Mucosa of rectum (tissue), 2 donors: Measurements from ENCODE around the gene LSM10.
A peak's percentile ranks its signal among the peaks of the same experiment; 100 is the strongest.

ENCODE experiments used
- H3K27ac ChIP-seq, 2 donors: one replicate each; pipeline ENCODE4 v1.7.0; 2013; ENCODE audit warnings: inconsistent platforms in 2 of 2, low read depth in 2 of 2, low read length in 2 of 2
- H3K27me3 ChIP-seq, 2 donors: one replicate each; pipeline ENCODE4 v1.7.0; 2013; ENCODE audit warnings: low read length in 2 of 2; ENCODE audit not compliant: control insufficient read depth in 2 of 2, insufficient read depth in 2 of 2
- H3K36me3 ChIP-seq, 2 donors: one replicate each; pipeline ENCODE4 v1.7.0; 2013; ENCODE audit warnings: low read length in 2 of 2; ENCODE audit not compliant: control insufficient read depth in 2 of 2, insufficient read depth in 2 of 2
- H3K4me1 ChIP-seq, 2 donors: one replicate each; pipeline ENCODE4 v1.7.0; 2013; ENCODE audit warnings: low read length in 2 of 2, mild to moderate bottlenecking in 1 of 2; ENCODE audit not compliant: control insufficient read depth in 2 of 2, insufficient read depth in 2 of 2
- H3K4me3 ChIP-seq, 2 donors: one replicate each; pipeline ENCODE4 v1.7.0; 2013; ENCODE audit warnings: low read length in 2 of 2
- H3K9ac ChIP-seq, 2 donors: one replicate each; pipeline ENCODE4 v1.7.0; 2013; ENCODE audit warnings: low read length in 2 of 2, low read depth in 1 of 2, mild to moderate bottlenecking in 1 of 2
- H3K9me3 ChIP-seq, 2 donors: one replicate each; pipeline ENCODE4 v1.7.0; 2013; ENCODE audit warnings: low read length in 2 of 2; ENCODE audit not compliant: control insufficient read depth in 2 of 2
- donor health status: healthy.
- donor health status: Normal muscosa, but diverticular disease.

The LSM10 gene

GRCh38 chr1:36433102-36433501, 35.4 kb upstream of the LSM10 start:
- Histone ChIP-seq H3K4me3 (no peak overlapping the region), H3K27me3 (no peaks in the 10 kb centered on the region), H3K9ac (no peak overlapping the region), H3K27ac (no peak overlapping the region), H3K9me3 (no peaks in the 10 kb centered on the region), H3K36me3 (peaks cover 3 to 10% of the 10 kb centered on the region in 2 donors), H3K4me1 (no peaks in the 10 kb centered on the region)

- Histone ChIP-seq H3K9ac (no peak overlapping the region), H3K27ac (no peak overlapping the region), H3K4me1 (no peaks in the 10 kb centered on the region), H3K4me3 (no peak overlapping the region), H3K9me3 (no peaks in the 10 kb centered on the region), H3K36me3 (peaks cover 3 to 10% of the 10 kb centered on the region in 2 donors), H3K27me3 (no peaks in the 10 kb centered on the region)
These were observed 34.9 kb upstream of the LSM10 start for GRCh38 chr1:36432616-36433015.

GRCh38 chr1:36425791-36426190, 28.1 kb upstream of the LSM10 start:
- peaks cover under 1 to 8% of the 10 kb centered on the region in 2 donors for H3K36me3 ChIP-seq
- H3K27me3 ChIP-seq = no peaks in the 10 kb centered on the region
- H3K27ac ChIP-seq = no peak overlapping the region
- no peak overlapping the region for H3K9ac ChIP-seq
- H3K9me3 ChIP-seq = no peaks in the 10 kb centered on the region
- H3K4me1 ChIP-seq = no peaks in the 10 kb centered on the region
- H3K4me3 ChIP-seq = no peak overlapping the region

- H3K27me3 ChIP-seq = no peaks in the 10 kb centered on the region
- peaks cover 0 to 5% of the 10 kb centered on the region in 2 donors for H3K4me1 ChIP-seq
- H3K27ac ChIP-seq = no peak overlapping the region
- H3K36me3 ChIP-seq = peaks cover 0 to 8% of the 10 kb centered on the region in 2 donors
- no peak overlapping the region for H3K4me3 ChIP-seq
- no peaks in the 10 kb centered on the region for H3K9me3 ChIP-seq
- no peak overlapping the region for H3K9ac ChIP-seq
These were observed 23.9 kb upstream of the LSM10 start for GRCh38 chr1:36421649-36422048.

- peaks cover 0 to 6% of the 10 kb centered on the region in 2 donors for H3K4me1 ChIP-seq
- H3K27ac ChIP-seq = no peak overlapping the region
- peaks cover 0 to 8% of the 10 kb centered on the region in 2 donors for H3K36me3 ChIP-seq
- H3K9me3 ChIP-seq = no peaks in the 10 kb centered on the region
- no peak overlapping the region for H3K4me3 ChIP-seq
- peak overlapping the region in 1 of 2 donors; percentile 1 for H3K9ac ChIP-seq
- H3K27me3 ChIP-seq = no peaks in the 10 kb centered on the region
These were observed 23.2 kb upstream of the LSM10 start for GRCh38 chr1:36420836-36421317.

GRCh38 chr1:36420409-36420808, 22.7 kb upstream of the LSM10 start:
- H3K9ac ChIP-seq = no peak overlapping the region
- H3K9me3 ChIP-seq = no peaks in the 10 kb centered on the region
- no peak overlapping the region for H3K27ac ChIP-seq
- no peaks in the 10 kb centered on the region for H3K27me3 ChIP-seq
- H3K4me1 ChIP-seq = peaks cover 0 to 9% of the 10 kb centered on the region in 2 donors
- no peak overlapping the region for H3K4me3 ChIP-seq
- peaks cover 0 to 8% of the 10 kb centered on the region in 2 donors for H3K36me3 ChIP-seq

- H3K27ac ChIP-seq = no peak overlapping the region
- H3K4me1 ChIP-seq = peaks cover 0 to 9% of the 10 kb centered on the region in 2 donors
- no peak overlapping the region for H3K4me3 ChIP-seq
- H3K9ac ChIP-seq = no peak overlapping the region
- no peaks in the 10 kb centered on the region for H3K9me3 ChIP-seq
- no peaks in the 10 kb centered on the region for H3K27me3 ChIP-seq
- peaks cover 0 to 8% of the 10 kb centered on the region in 2 donors for H3K36me3 ChIP-seq
These were observed 21.9 kb upstream of the LSM10 start for GRCh38 chr1:36419569-36419968.

- no peak overlapping the region for H3K9ac ChIP-seq
- no peak overlapping the region for H3K4me3 ChIP-seq
- H3K27ac ChIP-seq = no peak overlapping the region
- H3K27me3 ChIP-seq = no peaks in the 10 kb centered on the region
- H3K9me3 ChIP-seq = no peaks in the 10 kb centered on the region
- H3K36me3 ChIP-seq = peaks cover 0 to 8% of the 10 kb centered on the region in 2 donors
- H3K4me1 ChIP-seq = peaks cover 0 to 9% of the 10 kb centered on the region in 2 donors
These were observed 21.4 kb upstream of the LSM10 start for GRCh38 chr1:36419140-36419539.

- H3K27ac ChIP-seq = no peak overlapping the region
- no peaks in the 10 kb centered on the region for H3K27me3 ChIP-seq
- H3K9me3 ChIP-seq = no peaks in the 10 kb centered on the region
- H3K4me3 ChIP-seq = no peak overlapping the region
- peaks cover 0 to 9% of the 10 kb centered on the region in 2 donors for H3K4me1 ChIP-seq
- peaks cover 0 to 8% of the 10 kb centered on the region in 2 donors for H3K36me3 ChIP-seq
- no peak overlapping the region for H3K9ac ChIP-seq
These were observed 20.2 kb upstream of the LSM10 start for GRCh38 chr1:36417931-36418330.

- Histone ChIP-seq H3K27me3 (no peaks in the 10 kb centered on the region), H3K4me1 (peaks cover 0 to 9% of the 10 kb centered on the region in 2 donors), H3K9me3 (no peaks in the 10 kb centered on the region), H3K9ac (peak overlapping the region in 1 of 2 donors; percentile 45), H3K4me3 (peak overlapping the region in 1 of 2 donors; percentile 5), H3K27ac (no peak overlapping the region), H3K36me3 (no peaks in the 10 kb centered on the region)
These were observed 18.1 kb upstream of the LSM10 start for GRCh38 chr1:36415661-36416326.
